GM19099 (cell line): ENCODE data around the gene LMO2.

Experiments
- POLR2A ChIP-seq: IDR thresholded peaks from 3 replicates; pipeline ENCODE4 v1.6.1; 2011; ENCODE audit warnings: low read depth; ENCODE audit not compliant: insufficient read length; ENCODE audit errors: extremely low read depth

The LMO2 gene

GRCh38 chr11:33920838-33921613 is 29.1 kb upstream of the LMO2 start:
- TF ChIP-seq POLR2A, result no peak

GRCh38 chr11:33919645-33920044 is 27.8 kb upstream of the LMO2 start:
- no peak for TF ChIP-seq POLR2A

- TF ChIP-seq POLR2A, result no peak
Measured at GRCh38 chr11:33916736-33917135, 24.9 kb upstream of the LMO2 start.

- TF ChIP-seq POLR2A, result no peak
Measured at GRCh38 chr11:33915526-33915925, 23.6 kb upstream of the LMO2 start.

- TF ChIP-seq POLR2A, result no peak
Measured at GRCh38 chr11:33913991-33914390, 22.1 kb upstream of the LMO2 start.

- peak; percentile 38 for TF ChIP-seq POLR2A
Measured at GRCh38 chr11:33912405-33913361, 20.8 kb upstream of the LMO2 start.

- no peak for TF ChIP-seq POLR2A
Measured at GRCh38 chr11:33910958-33911339, 19.1 kb upstream of the LMO2 start.

- TF ChIP-seq POLR2A, result no peak
Measured at GRCh38 chr11:33910296-33910957, 18.6 kb upstream of the LMO2 start.

GRCh38 chr11:33909552-33909951 is 17.7 kb upstream of the LMO2 start:
- TF ChIP-seq POLR2A, result no peak

GRCh38 chr11:33909150-33909549 is 17.3 kb upstream of the LMO2 start:
- TF ChIP-seq POLR2A, result no peak

GRCh38 chr11:33907421-33907820 is 15.5 kb upstream of the LMO2 start:
- no peak for TF ChIP-seq POLR2A

GRCh38 chr11:33906484-33907186 is 14.8 kb upstream of the LMO2 start:
- no peak for TF ChIP-seq POLR2A

- no peak for TF ChIP-seq POLR2A
Measured at GRCh38 chr11:33904102-33904501, 12.2 kb upstream of the LMO2 start.

- no peak for TF ChIP-seq POLR2A
Measured at GRCh38 chr11:33900159-33900840, 8.4 kb upstream of the LMO2 start.
